ENCODE measurements around the gene HSPA9.

- TF ChIP-seq CTCF (IDR thresholded peaks at IDR 0.05) (no peak), POLR2AphosphoS5 (IDR thresholded peaks at IDR 0.05) (no peak), POLR2A (IDR thresholded peaks at IDR 0.05) (no peak)
These were observed 36.5 kb upstream of the HSPA9 start for GRCh38 chr5:138611678-138612218.
